Gastroesophageal sphincter (tissue), 4 donors: ENCODE data around the gene KRTAP4-11. TPM values are rescaled to one million over a fixed set of nuclear protein-coding genes. Genes with fewer than 3 reads are reported as not detected.
"Not testable (repeated sequence)": the region's sequence is repeated elsewhere in the genome, so short reads cannot be mapped to it uniquely, and the experiment has no call there.

Experiments
- ATAC-seq: fragments of 150-250 bp; one replicate; pipeline ENCODE4 v1.9.1; 2016; ENCODE audit warnings: mild to moderate bottlenecking, moderate library complexity
- H3K27ac ChIP-seq, 4 donors: fragments of 200-600 bp; sonication (generic) in 3 of 4; 1 replicate in 3 of 4; 2 replicates in 1 of 4; pipeline ENCODE4 v1.5.1; 2016 to 2019
- H3K27me3 ChIP-seq: fragments of 200-600 bp; sonication (generic); one replicate; pipeline ENCODE4 v1.5.1; 2019
- H3K36me3 ChIP-seq, 2 donors: fragments of 200-600 bp; sonication (generic); one replicate each; pipeline ENCODE4 v1.5.1; 2019; ENCODE audit warnings: control low read depth in 1 of 2
- H3K4me1 ChIP-seq, 3 donors: fragments of 200-600 bp; sonication (generic); 1 replicate in 2 of 3; 2 replicates in 1 of 3; pipeline ENCODE4 v1.5.1; 2016 to 2019; ENCODE audit warnings: control low read depth in 2 of 3
- H3K4me3 ChIP-seq, 2 donors: fragments of 200-600 bp; sonication (generic); one replicate each; pipeline ENCODE4 v1.5.1; 2019; ENCODE audit warnings: mild to moderate bottlenecking in 1 of 2, moderate library complexity in 1 of 2
- H3K9me3 ChIP-seq, 3 donors: fragments of 200-600 bp; sonication (generic); one replicate each; pipeline ENCODE4 v1.5.1; 2017 to 2019; ENCODE audit warnings: control low read depth in 2 of 3
- CTCF ChIP-seq, 4 experiments: fragments of 200-600 bp in 2 of 4; fragments of 450-650 bp in 2 of 4; sonication (generic) in 1 of 4; IDR thresholded peaks; one replicate each; pipeline ENCODE4 v1.5.1; 2017 to 2019; ENCODE audit warnings: antibody characterized with exemption in 4 of 4, mild to moderate bottlenecking in 2 of 4, moderate library complexity in 2 of 4
- EP300 ChIP-seq: sonication (generic); formaldehyde crosslinking; IDR thresholded peaks from one replicate; pipeline ENCODE4 v1.6.1; 2017; ENCODE audit warnings: antibody characterized with exemption, mild to moderate bottlenecking
- POLR2A ChIP-seq, 2 donors: fragments of 450-650 bp; IDR thresholded peaks; one replicate each; pipeline ENCODE4 v1.6.1; 2017; ENCODE audit warnings: antibody characterized with exemption in 2 of 2, mild to moderate bottlenecking in 2 of 2, moderate library complexity in 1 of 2
- POLR2AphosphoS5 ChIP-seq: sonication (generic); formaldehyde crosslinking; IDR thresholded peaks from one replicate; pipeline ENCODE4 v1.6.1; 2017; ENCODE audit warnings: antibody characterized with exemption
- WGBS, 2 donors: methylation state at CpG; one replicate each; pipeline ENCODE4 v1.1.5; 2018; ENCODE audit warnings: low coverage in 1 of 2; 5-methylcytosine and 5-hydroxymethylcytosine counted together
- total RNA-seq, 4 donors: library from RNA; depleted of rRNA; stranded (reverse); fragments of >200 nt; gene quantifications; one replicate each; pipeline ENCODE4 v1.1.0, GENCODE V29; 2016

The KRTAP4-11 gene
- total RNA-seq, 4 donors from 2014 or later, result not detected

- Histone ChIP-seq H3K27ac (no peak overlapping the region), H3K4me3 (no peak overlapping the region), H3K36me3 (no peaks in the 10 kb centered on the region), H3K9me3 (peaks cover 0 to 12% (median 0%) of the 10 kb centered on the region in 3 donors), H3K27me3 (peaks cover 16% of the 10 kb centered on the region), H3K4me1 (no peaks in the 10 kb centered on the region)
- no peak for TF ChIP-seq POLR2AphosphoS5
- no peak for TF ChIP-seq EP300
- no peak for TF ChIP-seq POLR2A (IDR thresholded peaks at IDR 0.05)
- TF ChIP-seq CTCF (IDR thresholded peaks at IDR 0.05), result no peak
- no peak for ATAC-seq
- 56 to 73% methylated on average over 2 of the region's 2 CpGs for WGBS, 2 donors
These were observed 33.4 kb upstream of the KRTAP4-11 start for GRCh38 chr17:41151525-41151924.

- TF ChIP-seq POLR2A (IDR thresholded peaks at IDR 0.05) (no peak), EP300 (no peak), CTCF (IDR thresholded peaks at IDR 0.05) (no peak), POLR2AphosphoS5 (no peak)
- H3K36me3 ChIP-seq, result no peaks in the 10 kb centered on the region
- no peak for ATAC-seq
- no peaks in the 10 kb centered on the region for H3K4me1 ChIP-seq
- WGBS, 2 donors, result 75 to 83% methylated on average over 2 to 4 of the region's 4 CpGs
- H3K4me3 ChIP-seq, result no peak overlapping the region
- H3K27ac ChIP-seq, result no peak overlapping the region
- peaks cover 0 to 11% (median 0%) of the 10 kb centered on the region in 3 donors for H3K9me3 ChIP-seq
- H3K27me3 ChIP-seq, result peaks cover 15% of the 10 kb centered on the region
These were observed 31.9 kb upstream of the KRTAP4-11 start for GRCh38 chr17:41150026-41150425.

GRCh38 chr17:41149652-41149985 lies 31.4 kb upstream of the KRTAP4-11 start, which contains the start of gene KRTAP4-5:
TSS of gene KRTAP4-5 (minus strand) at chr17:41149825. CDS start at chr17:41149767, 58 bp downstream.
- TF ChIP-seq POLR2A (IDR thresholded peaks at IDR 0.05), result no peak
- TF ChIP-seq POLR2AphosphoS5, result no peak
- no peak for TF ChIP-seq EP300
- no peak for TF ChIP-seq CTCF (IDR thresholded peaks at IDR 0.05)
- H3K4me3 ChIP-seq, result no peak within 1 kb of the TSS
- no CpG with 5 or more reads among the region's 2 CpGs for whole genome bisulfite sequencing, 2 donors
- H3K27ac ChIP-seq, result no peak within 1 kb of the TSS
- peaks cover 0 to 7% (median 0%) of the 10 kb centered on the region in 3 donors for H3K9me3 ChIP-seq
- H3K36me3 ChIP-seq, result no peaks in the 10 kb centered on the region
- H3K4me1 ChIP-seq, result no peaks in the 10 kb centered on the region
- peaks cover 11% of the 10 kb centered on the region for H3K27me3 ChIP-seq
- ATAC-seq, result no peak

- 67 to 73% methylated on average over 1 to 7 of the region's 10 CpGs for WGBS, 2 donors
- H3K9me3 ChIP-seq, H3K4me1 ChIP-seq, H3K27ac ChIP-seq, H3K36me3 ChIP-seq, H3K4me3 ChIP-seq, H3K27me3 ChIP-seq, ATAC-seq: not testable (repeated sequence)
These were observed 30.9 kb upstream of the KRTAP4-11 start for GRCh38 chr17:41148971-41149651.

GRCh38 chr17:41147531-41148204 lies 29.5 kb upstream of the KRTAP4-11 start:
- 83 to 88% methylated on average over 2 of the region's 2 CpGs for WGBS, 2 donors
- no peak for ATAC-seq
- Histone ChIP-seq H3K9me3 (peaks cover 0 to 16% (median 0%) of the 10 kb centered on the region in 3 donors), H3K4me3 (no peak overlapping the region), H3K27ac (no peak overlapping the region), H3K36me3 (no peaks in the 10 kb centered on the region), H3K4me1 (no peaks in the 10 kb centered on the region), H3K27me3 (peaks cover 9% of the 10 kb centered on the region)
- TF ChIP-seq EP300, result no peak
- no peak for TF ChIP-seq CTCF (IDR thresholded peaks at IDR 0.05)
- no peak for TF ChIP-seq POLR2A (IDR thresholded peaks at IDR 0.05)
- TF ChIP-seq POLR2AphosphoS5, result no peak
